Right lobe of liver (tissue), 6 donors: Measurements from ENCODE around the gene NBDY. TPM values are rescaled to one million over a fixed set of nuclear protein-coding genes. Genes with fewer than 3 reads are reported as not detected.
"Not testable (repeated sequence)": the region's sequence is repeated elsewhere in the genome, so short reads cannot be mapped to it uniquely, and the experiment has no call there.

Source experiments
- ATAC-seq, 4 donors: fragments of 200-7000 bp; cut with Tn5 transposase; one replicate each; pipeline ENCODE4 v1.9.1; 2020; ENCODE audit warnings: mild to moderate bottlenecking in 4 of 4, moderate library complexity in 4 of 4
- DNase-seq, 3 donors: peaks; one replicate each; pipeline ENCODE4 v3.0.0-alpha.2; 2020
- H3K27ac ChIP-seq, 3 donors: fragments of 200-600 bp; one replicate each; pipeline ENCODE4 v1.8.0; 2022
- H3K27me3 ChIP-seq, 2 donors: fragments of 200-600 bp; one replicate each; pipeline ENCODE4 v1.8.0; 2022
- H3K36me3 ChIP-seq, 4 donors: fragments of 200-600 bp; sonication (generic) in 1 of 4; one replicate each; pipeline versions ENCODE4 v1.5.1 to v1.8.0; 2017 to 2022; ENCODE audit warnings: control low read depth in 1 of 4
- H3K4me1 ChIP-seq, 4 donors: fragments of 200-600 bp; sonication (generic) in 1 of 4; one replicate each; pipeline versions ENCODE4 v1.5.1 to v1.8.0; 2017 to 2022; ENCODE audit warnings: control low read depth in 1 of 4
- H3K4me3 ChIP-seq, 3 donors: fragments of 200-600 bp; one replicate each; pipeline ENCODE4 v1.8.0; 2022
- H3K9me3 ChIP-seq, 4 donors: fragments of 200-600 bp; sonication (generic) in 1 of 4; one replicate each; pipeline versions ENCODE4 v1.5.1 to v1.8.0; 2017 to 2022; ENCODE audit warnings: control low read depth in 1 of 4
- CTCF ChIP-seq, 4 donors: fragments of 200-600 bp in 3 of 4; fragments of 450-650 bp in 1 of 4; IDR thresholded peaks; one replicate each; pipeline versions ENCODE4 v1.5.1 to v1.8.0; 2016 to 2022; ENCODE audit warnings: antibody characterized with exemption in 4 of 4, mild to moderate bottlenecking in 2 of 4
- POLR2A ChIP-seq: fragments of 450-650 bp; IDR thresholded peaks from one replicate; pipeline ENCODE4 v1.6.1; 2017; ENCODE audit warnings: antibody characterized with exemption, mild to moderate bottlenecking
- WGBS: methylation state at CpG from one replicate; pipeline ENCODE4 v1.1.6; 2018; ENCODE audit warnings: low coverage, low lambda C conversion rate; ENCODE audit not compliant: insufficient coverage; ENCODE audit errors: missing lambda C conversion rate; 5-methylcytosine and 5-hydroxymethylcytosine counted together
- intact Hi-C, 2 donors: fragments of 100-400 bp; cut with DNase I; formaldehyde crosslinking; loops; one replicate each; pipeline versions ENCODE4 v1.11.2 to v1.14.1; 2022
- total RNA-seq, 6 experiments: library from RNA; depleted of rRNA in 2 of 6; stranded (reverse); fragments of >200 nt in 2 of 6; fragmentation: NEBNext Ultra II Directional in 3 of 6; extraction: Animal tissue kit (Norgen Biotek cat#: 25700) in 3 of 6; gene quantifications; one replicate each; pipeline versions ENCODE4 v1.1.0 to v1.2.4, GENCODE V29; 2016 to 2023
- donor health status: DM: no; HTN: yes; CAD: no.
- donor health status: DM: no; HTN: no; CAD: no.
- donor health status: DM: no; HTN: no; CAD: no.
- donor health status: DM: no; HTN: yes; CAD: no.
- donor health status: DM: no; HTN: yes; CAD: no.

Gene NBDY
- total RNA-seq, 6 experiments from 2014 or later: 2.8 to 10.0 (median 5.4) TPM

- H3K27ac ChIP-seq, H3K4me1 ChIP-seq, intact Hi-C loops, DNase-seq, H3K9me3 ChIP-seq, H3K27me3 ChIP-seq, H3K36me3 ChIP-seq, H3K4me3 ChIP-seq: not testable (repeated sequence)
- peak in 3 of 4 donors; percentile 72 to 79 (median 73) for ATAC-seq
- no CpG with 5 or more reads among the region's 32 CpGs for WGBS
Measured at GRCh38 chrX:56778099-56778923, 49.3 kb downstream of the NBDY start.

- H3K4me3 ChIP-seq, H3K4me1 ChIP-seq, H3K27me3 ChIP-seq, DNase-seq, intact Hi-C loops, H3K27ac ChIP-seq, H3K9me3 ChIP-seq, H3K36me3 ChIP-seq: not testable (repeated sequence)
- peak in 3 of 4 donors; percentile 78 to 84 (median 82) for ATAC-seq
- no CpG with 5 or more reads among the region's 24 CpGs for WGBS
Measured at GRCh38 chrX:56778924-56779468, 50.0 kb downstream of the NBDY start.

- ATAC-seq, H3K9me3 ChIP-seq, H3K4me3 ChIP-seq, H3K27ac ChIP-seq, H3K27me3 ChIP-seq, H3K4me1 ChIP-seq, H3K36me3 ChIP-seq, intact Hi-C loops: not testable (repeated sequence)
- peak in 1 of 3 donors; percentile 22 for DNase-seq
- WGBS: 67% methylated on average over 12 of the region's 22 CpGs
Measured at GRCh38 chrX:56780681-56781649, 51.9 kb downstream of the NBDY start.

- Histone ChIP-seq H3K4me1 (peaks cover 0 to 8% (median 0%) of the 10 kb centered on the region in 4 donors), H3K36me3 (no peaks in the 10 kb centered on the region), H3K9me3 (no peaks in the 10 kb centered on the region), H3K4me3 (no peak overlapping the region), H3K27ac (no peak overlapping the region), H3K27me3 (no peaks in the 10 kb centered on the region)
- TF ChIP-seq POLR2A (no peak), CTCF (IDR thresholded peaks at IDR 0.05) (no peak)
- 23% methylated on average over 2 of the region's 2 CpGs for WGBS
- ATAC-seq: no peak
- intact Hi-C loops: no loop called here
- DNase-seq: no peak
Measured at GRCh38 chrX:56782352-56782751, 53.3 kb downstream of the NBDY start.

- no peaks in the 10 kb centered on the region for H3K27me3 ChIP-seq
- TF ChIP-seq POLR2A (no peak), CTCF (IDR thresholded peaks at IDR 0.05) (no peak)
- no peaks in the 10 kb centered on the region for H3K9me3 ChIP-seq
- peak in 2 of 3 donors; percentile 49 to 65 for DNase-seq
- H3K4me3 ChIP-seq: peak overlapping the region; percentile 15 to 56 (median 46)
- WGBS: 47% methylated on average over 11 of the region's 17 CpGs
- intact Hi-C loops: no loop called here
- ATAC-seq: no peak
- H3K27ac ChIP-seq: peak overlapping the region; percentile 47 to 78 (median 70)
- H3K4me1 ChIP-seq: peaks cover 0 to 8% (median 0%) of the 10 kb centered on the region in 4 donors
- H3K36me3 ChIP-seq: no peaks in the 10 kb centered on the region
Measured at GRCh38 chrX:56782791-56783449, 53.9 kb downstream of the NBDY start.
